Adipocyte (in vitro differentiated cells): ENCODE data around the gene GATB.

Experiments used
- DNase-seq: peaks from one replicate; pipeline ENCODE4 v3.0.0-alpha.2; 2015; ENCODE audit warnings: low read depth
- H3K27me3 ChIP-seq: replicated peaks from 2 replicates; pipeline ENCODE4 v1.7.0; 2013; ENCODE audit warnings: mild to moderate bottlenecking, low read length, moderate library complexity; ENCODE audit not compliant: control insufficient read depth, insufficient read depth
- H3K36me3 ChIP-seq: 2 replicates; pipeline ENCODE4 v1.7.0; 2013; ENCODE audit warnings: low read length, mild to moderate bottlenecking, moderate library complexity; ENCODE audit not compliant: control insufficient read depth, insufficient read depth, severe bottlenecking
- H3K4me1 ChIP-seq: 2 replicates; pipeline ENCODE4 v1.7.0; 2013; ENCODE audit warnings: mild to moderate bottlenecking, low read length, moderate library complexity; ENCODE audit not compliant: control insufficient read depth, insufficient read depth
- H3K4me3 ChIP-seq: 2 replicates; pipeline ENCODE4 v1.7.0; 2013; ENCODE audit warnings: mild to moderate bottlenecking, low read length, moderate library complexity
- H3K9ac ChIP-seq: 2 replicates; pipeline ENCODE4 v1.7.0; 2013; ENCODE audit warnings: mild to moderate bottlenecking, low read length, moderate library complexity
- H3K9me3 ChIP-seq: 2 replicates; pipeline ENCODE4 v1.7.0; 2013; ENCODE audit warnings: mild to moderate bottlenecking, low read length, moderate library complexity; ENCODE audit not compliant: control insufficient read depth

Gene GATB

DNA sequence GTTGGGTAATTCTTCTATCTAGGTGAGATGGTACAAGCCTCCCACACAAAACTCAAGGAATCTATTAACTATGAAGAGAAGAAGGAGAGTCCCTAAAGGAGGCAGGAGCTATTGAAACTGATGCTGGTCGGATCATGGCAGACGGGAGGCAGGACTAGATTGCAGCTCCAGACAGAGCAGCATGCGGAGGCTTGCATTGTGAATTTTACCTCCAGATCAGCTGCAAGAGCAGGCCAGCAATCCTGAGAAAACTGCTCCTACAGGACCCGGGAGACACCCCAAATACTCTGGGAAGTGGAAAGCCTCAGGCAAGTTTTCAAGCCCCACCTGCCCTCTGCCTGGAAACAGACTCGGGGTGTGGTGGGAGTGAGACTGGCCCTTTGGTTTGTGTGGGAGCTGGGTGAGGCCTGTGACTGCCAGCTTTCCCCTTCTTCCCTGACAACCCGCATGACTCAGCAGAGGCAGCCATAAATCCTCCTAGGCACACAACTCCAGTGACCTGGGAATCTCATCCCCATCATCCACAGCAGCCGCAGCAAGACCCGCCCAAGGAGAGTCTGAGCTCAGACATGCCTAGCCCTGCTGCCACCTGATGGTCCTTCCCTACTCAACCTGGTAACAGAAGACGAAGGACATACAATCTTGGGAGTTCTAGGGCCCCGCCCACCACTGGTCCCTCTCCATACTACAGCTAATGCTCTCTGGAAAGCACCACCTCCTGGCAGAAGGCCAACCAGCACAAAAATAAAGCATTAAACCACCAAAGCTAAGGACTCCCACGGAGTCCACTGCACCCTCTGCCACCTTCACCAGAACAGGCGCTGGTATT, 30.9 kb downstream of the GATB start:
- no peak overlapping the region for H3K9ac ChIP-seq
- H3K27me3 ChIP-seq: no peaks in the 10 kb centered on the region
- H3K4me3 ChIP-seq: no peak overlapping the region
- no peaks in the 10 kb centered on the region for H3K36me3 ChIP-seq
- DNase-seq: no peak
- H3K4me1 ChIP-seq: peaks cover 17% of the 10 kb centered on the region
- H3K9me3 ChIP-seq: no peaks in the 10 kb centered on the region

DNA sequence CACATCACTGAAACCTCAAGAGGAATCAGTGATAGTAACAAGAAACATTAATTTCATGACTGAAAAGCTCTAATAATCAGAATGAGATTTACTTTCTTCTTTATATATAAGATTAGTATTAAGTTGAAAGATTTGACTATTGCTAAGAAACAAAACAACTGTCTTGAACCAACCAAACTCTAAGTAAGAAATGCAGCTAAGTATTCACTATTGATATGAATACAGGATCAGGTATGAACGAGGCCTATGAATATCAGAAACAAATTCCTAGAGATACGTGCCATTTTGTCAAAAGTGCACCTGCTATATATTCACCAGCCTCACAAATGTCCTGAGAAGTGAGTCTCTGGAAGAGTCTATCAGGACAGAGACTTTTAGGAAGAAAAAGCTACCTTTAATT, 32.1 kb downstream of the GATB start:
- no peaks in the 10 kb centered on the region for H3K36me3 ChIP-seq
- no peaks in the 10 kb centered on the region for H3K27me3 ChIP-seq
- no peak for DNase-seq
- H3K4me1 ChIP-seq: peaks cover 17% of the 10 kb centered on the region
- H3K9me3 ChIP-seq: no peaks in the 10 kb centered on the region
- H3K9ac ChIP-seq: no peak overlapping the region
- no peak overlapping the region for H3K4me3 ChIP-seq

DNA sequence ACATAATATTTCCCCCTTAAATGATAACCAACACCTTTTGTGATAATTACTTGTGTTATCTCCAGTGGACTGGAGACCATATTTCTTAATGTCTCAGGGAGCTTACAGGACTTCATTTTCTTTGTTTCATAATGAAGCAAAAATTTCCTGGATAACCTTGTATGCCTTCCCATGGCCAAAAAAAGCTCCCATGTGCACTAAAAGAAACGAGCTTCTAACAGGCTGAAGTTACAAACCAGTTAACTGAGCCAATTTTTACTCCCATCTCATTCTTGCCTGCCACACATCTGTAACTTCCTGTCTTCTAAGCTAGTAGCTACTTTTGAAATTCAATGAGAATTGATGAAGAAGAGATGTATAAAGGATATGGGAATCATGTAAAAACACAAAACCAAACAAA, 32.8 kb downstream of the GATB start:
- Histone ChIP-seq H3K36me3 (no peaks in the 10 kb centered on the region), H3K9me3 (no peaks in the 10 kb centered on the region), H3K4me1 (peaks cover 17% of the 10 kb centered on the region), H3K4me3 (no peak overlapping the region), H3K9ac (no peak overlapping the region), H3K27me3 (no peaks in the 10 kb centered on the region)
- DNase-seq: no peak

DNA sequence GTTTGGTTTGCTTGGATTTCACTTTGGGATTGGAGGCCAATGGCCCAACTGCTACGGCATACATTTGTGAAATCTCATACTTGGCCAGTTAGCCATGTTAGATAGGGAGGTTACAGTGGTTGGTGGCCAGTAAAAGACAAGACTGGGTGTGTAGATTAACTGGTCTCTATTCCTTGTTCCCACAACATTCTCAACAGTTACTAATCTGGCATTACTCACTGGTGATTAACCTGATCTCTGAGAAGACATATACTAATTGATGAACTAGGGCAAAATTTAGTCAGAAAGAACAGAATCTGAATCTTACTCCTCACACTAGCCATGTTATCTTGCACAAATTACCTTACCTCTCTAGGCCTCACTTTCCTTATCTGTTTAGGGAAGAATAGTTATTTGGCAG, 33.4 kb downstream of the GATB start:
- no peak for DNase-seq
- Histone ChIP-seq H3K36me3 (no peaks in the 10 kb centered on the region), H3K27me3 (no peaks in the 10 kb centered on the region), H3K4me1 (peaks cover 17% of the 10 kb centered on the region), H3K9ac (no peak overlapping the region), H3K4me3 (no peak overlapping the region), H3K9me3 (no peaks in the 10 kb centered on the region)

GRCh38 chr4:151725087-151725486, 35.7 kb downstream of the GATB start:
- no peaks in the 10 kb centered on the region for H3K36me3 ChIP-seq
- no peaks in the 10 kb centered on the region for H3K9me3 ChIP-seq
- DNase-seq: no peak
- H3K27me3 ChIP-seq: no peaks in the 10 kb centered on the region
- H3K9ac ChIP-seq: no peak overlapping the region
- H3K4me1 ChIP-seq: peaks cover 15% of the 10 kb centered on the region
- no peak overlapping the region for H3K4me3 ChIP-seq

DNA sequence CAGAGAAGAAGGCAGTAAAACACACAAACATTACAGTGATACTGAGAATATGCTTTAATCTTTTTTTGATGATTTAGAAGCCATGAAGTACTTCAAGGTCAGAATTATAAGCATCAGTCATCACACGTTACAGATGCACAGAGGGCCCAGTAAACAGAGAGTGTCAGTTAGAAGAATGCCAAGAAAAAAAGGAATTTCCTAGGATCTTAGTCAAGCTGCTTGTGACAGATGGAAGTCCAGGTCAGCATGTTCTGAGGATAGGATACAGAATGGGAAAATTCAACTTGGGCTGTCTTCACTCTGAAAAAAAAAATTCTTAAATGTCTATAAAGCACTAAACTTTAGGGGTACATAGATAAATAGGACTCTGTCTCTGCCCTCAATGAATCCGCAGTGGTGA, 38.9 kb downstream of the GATB start:
- Histone ChIP-seq H3K9ac (no peak overlapping the region), H3K27me3 (no peaks in the 10 kb centered on the region), H3K4me3 (no peak overlapping the region), H3K4me1 (peaks cover under 1% of the 10 kb centered on the region), H3K9me3 (no peaks in the 10 kb centered on the region), H3K36me3 (no peaks in the 10 kb centered on the region)
- DNase-seq: no peak

DNA sequence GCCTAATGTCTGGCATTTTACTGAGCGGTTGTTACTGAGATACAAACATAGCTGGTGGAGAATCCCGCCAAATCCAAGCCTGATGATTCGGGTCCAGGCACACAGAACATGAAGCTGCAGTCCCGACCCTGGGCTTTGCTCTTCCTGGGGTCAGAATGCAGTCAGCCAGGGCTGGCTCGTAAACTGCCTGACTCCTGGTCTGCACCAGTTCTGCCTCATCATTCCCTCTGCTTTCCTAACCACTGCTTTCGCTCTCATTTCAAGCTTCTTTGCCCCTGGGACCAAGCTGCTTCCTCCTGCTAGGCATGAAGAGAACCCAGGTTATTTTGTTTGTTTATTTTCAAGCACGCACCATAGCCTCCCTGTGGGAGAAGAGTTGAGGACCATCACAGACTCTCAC, 39.3 kb downstream of the GATB start:
- no peaks in the 10 kb centered on the region for H3K4me1 ChIP-seq
- no peak for DNase-seq

DNA sequence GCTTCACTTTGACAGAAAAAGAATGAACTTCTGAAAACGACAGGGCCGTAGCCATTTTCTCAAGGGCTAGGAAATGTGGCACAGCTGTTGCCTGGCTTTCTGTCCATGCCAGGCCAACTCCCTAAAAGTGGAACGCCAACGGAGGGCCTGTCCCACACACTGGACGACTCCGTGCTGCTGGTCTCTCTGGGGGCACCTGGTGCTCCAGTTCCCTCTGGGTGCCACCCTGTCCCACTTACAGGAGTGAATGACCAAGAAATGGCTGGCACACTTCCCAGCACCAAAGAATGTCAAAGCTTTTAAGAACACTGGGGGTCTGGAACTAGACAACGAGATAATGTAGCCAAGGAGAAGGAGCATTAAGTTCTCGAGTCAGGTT, 40.9 kb downstream of the GATB start:
- Histone ChIP-seq H3K4me3 (no peak overlapping the region), H3K9ac (no peak overlapping the region), H3K4me1 (no peaks in the 10 kb centered on the region), H3K36me3 (peaks cover 4% of the 10 kb centered on the region), H3K9me3 (no peaks in the 10 kb centered on the region), H3K27me3 (no peaks in the 10 kb centered on the region)
- no peak for DNase-seq

More for the DNA sequence above, 39.3 kb downstream of the GATB start:
- Histone ChIP-seq H3K27me3 (no peaks in the 10 kb centered on the region), H3K9me3 (no peaks in the 10 kb centered on the region), H3K9ac (no peak overlapping the region), H3K36me3 (no peaks in the 10 kb centered on the region), H3K4me3 (no peak overlapping the region)

DNA sequence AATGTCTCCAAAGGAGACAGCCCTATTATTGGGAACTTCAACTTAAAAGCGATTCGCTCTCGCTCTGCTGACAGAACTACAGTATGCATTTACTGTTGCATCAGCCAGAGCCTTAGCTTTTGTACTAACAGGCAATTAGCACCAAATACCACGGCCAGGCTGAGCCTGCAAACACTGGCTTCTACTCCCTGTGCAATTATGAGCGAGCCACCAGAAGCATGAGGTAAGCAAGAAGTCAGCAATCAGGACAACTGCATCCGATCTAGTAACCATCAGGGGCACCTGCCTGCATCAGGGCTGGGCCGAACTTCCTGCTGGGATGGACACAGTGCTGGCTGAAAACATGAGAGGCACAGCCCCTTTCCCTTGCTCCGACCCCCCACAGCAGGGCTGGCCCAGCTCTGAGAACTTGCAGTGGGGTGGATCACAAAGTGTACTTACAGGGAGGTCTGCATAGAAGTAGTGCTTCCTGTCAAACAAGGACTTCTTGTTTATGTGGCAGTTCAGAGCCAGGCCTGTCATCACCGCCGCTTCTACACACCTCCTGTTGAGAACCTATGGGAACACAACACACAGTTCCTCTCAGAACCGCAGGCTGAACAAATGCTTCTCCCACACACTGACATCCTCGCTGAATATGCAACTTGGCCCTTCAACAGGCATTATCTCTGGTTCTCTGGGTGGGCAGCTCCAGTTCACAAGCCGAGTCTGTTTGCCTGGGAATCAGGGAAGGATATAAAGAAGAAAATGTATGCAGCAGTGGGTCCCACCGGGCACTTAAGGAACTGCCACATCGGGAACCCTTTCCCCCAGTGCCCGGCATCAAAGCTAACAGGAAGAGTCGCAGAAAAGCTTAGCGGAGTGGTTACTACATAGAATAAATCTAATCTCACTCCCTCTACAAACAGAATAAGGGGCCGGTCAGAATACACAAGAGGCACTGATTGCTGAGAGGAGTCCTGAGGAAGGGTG, 41.5 kb downstream of the GATB start:
- H3K4me1 ChIP-seq: no peaks in the 10 kb centered on the region
- no peak overlapping the region for H3K9ac ChIP-seq

GRCh38 chr4:151717909-151718628, 42.7 kb downstream of the GATB start:
- Histone ChIP-seq H3K4me1 (no peaks in the 10 kb centered on the region), H3K27me3 (no peaks in the 10 kb centered on the region), H3K9me3 (no peaks in the 10 kb centered on the region), H3K36me3 (peaks cover 6% of the 10 kb centered on the region), H3K9ac (no peak overlapping the region), H3K4me3 (no peak overlapping the region)
- no peak for DNase-seq

More for the DNA sequence above, 41.5 kb downstream of the GATB start:
- Histone ChIP-seq H3K27me3 (no peaks in the 10 kb centered on the region), H3K36me3 (peaks cover 6% of the 10 kb centered on the region), H3K9me3 (no peaks in the 10 kb centered on the region), H3K4me3 (no peak overlapping the region)
- DNase-seq: no peak

DNA sequence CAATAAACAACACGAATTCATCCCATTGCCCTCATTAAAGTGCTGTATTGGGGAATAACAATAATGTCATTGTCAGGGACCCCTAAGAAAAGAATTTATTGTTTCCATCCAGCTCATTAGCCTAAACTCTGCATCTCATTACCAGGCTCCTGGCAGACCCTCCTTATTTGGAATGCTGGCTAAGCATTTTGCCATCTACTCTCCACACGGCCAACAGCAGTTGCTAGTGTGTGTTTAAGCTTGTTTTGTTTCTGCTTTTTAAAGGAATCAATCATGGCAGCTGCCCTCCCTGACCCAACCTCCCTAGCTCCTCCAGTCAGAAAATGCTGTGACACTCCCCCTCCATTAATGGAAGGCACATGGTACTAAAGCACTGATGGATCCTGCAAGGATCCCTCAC, 43.5 kb downstream of the GATB start:
- Histone ChIP-seq H3K4me1 (no peaks in the 10 kb centered on the region), H3K4me3 (no peak overlapping the region), H3K36me3 (peaks cover 6% of the 10 kb centered on the region), H3K27me3 (no peaks in the 10 kb centered on the region), H3K9me3 (no peaks in the 10 kb centered on the region), H3K9ac (no peak overlapping the region)
- DNase-seq: no peak
